Calu3 (cell line): Measurements from ENCODE around the gene IGSF6. TPM values are rescaled to one million over a fixed set of nuclear protein-coding genes. Genes with fewer than 3 reads are reported as not detected.

ENCODE experiments used
- BruUV-seq: library from RNA; stranded (reverse); fragments of 400-500 nt; replicated peaks from 2 replicates; lab custom pipeline; 2021; lab: Mats Ljungman, UMichigan
- CTCF ChIA-PET: fragments of 300-600 bp; sonication (Branson Sonifier 250); formaldehyde crosslinking; loops from one replicate; lab custom pipeline; 2022; ENCODE audit warnings: antibody characterized with exemption; lab: Charles Lee
- DNase-seq: peaks from one replicate; pipeline ENCODE4 v3.0.0; 2022
- H3K27ac Mint-ChIP-seq: one replicate; pipeline ENCODE4 v1.8.0; 2022; ENCODE audit warnings: mixed read lengths; ENCODE audit not compliant: unreplicated experiment
- H3K27me3 Mint-ChIP-seq: one replicate; pipeline ENCODE4 v1.8.0; 2022; ENCODE audit warnings: mixed read lengths; ENCODE audit not compliant: unreplicated experiment
- H3K36me3 Mint-ChIP-seq: one replicate; pipeline ENCODE4 v1.8.0; 2022; ENCODE audit warnings: mild to moderate bottlenecking, moderate library complexity, mixed read lengths; ENCODE audit not compliant: insufficient read depth, unreplicated experiment
- H3K4me1 Mint-ChIP-seq: one replicate; pipeline ENCODE4 v1.8.0; 2022; ENCODE audit warnings: mild to moderate bottlenecking, low read depth, mixed read lengths; ENCODE audit not compliant: unreplicated experiment
- H3K4me3 Mint-ChIP-seq: one replicate; pipeline ENCODE4 v1.8.0; 2022; ENCODE audit warnings: mild to moderate bottlenecking, low read depth, moderate library complexity, mixed read lengths; ENCODE audit not compliant: unreplicated experiment
- H3K9me3 Mint-ChIP-seq: one replicate; pipeline ENCODE4 v1.8.0; 2022; ENCODE audit warnings: low read depth, mixed read lengths; ENCODE audit not compliant: unreplicated experiment
- CTCF ChIP-seq: fragments of 200-600 bp; IDR thresholded peaks from one replicate; pipeline ENCODE4 v1.8.0; 2022; ENCODE audit warnings: antibody characterized with exemption; ENCODE audit not compliant: unreplicated experiment
- intact Hi-C: fragments of 100-400 bp; cut with micrococcal nuclease; formaldehyde crosslinking; loops from one replicate; pipeline ENCODE4 v1.10.0; 2022; ENCODE audit not compliant: unreplicated experiment
- total RNA-seq: library from RNA; stranded (reverse); gene quantifications from 2 replicates; pipeline ENCODE4 v1.2.3, GENCODE V29; 2022

Gene IGSF6
- total RNA-seq, 1 experiment from 2014 or later = not detected

DNA sequence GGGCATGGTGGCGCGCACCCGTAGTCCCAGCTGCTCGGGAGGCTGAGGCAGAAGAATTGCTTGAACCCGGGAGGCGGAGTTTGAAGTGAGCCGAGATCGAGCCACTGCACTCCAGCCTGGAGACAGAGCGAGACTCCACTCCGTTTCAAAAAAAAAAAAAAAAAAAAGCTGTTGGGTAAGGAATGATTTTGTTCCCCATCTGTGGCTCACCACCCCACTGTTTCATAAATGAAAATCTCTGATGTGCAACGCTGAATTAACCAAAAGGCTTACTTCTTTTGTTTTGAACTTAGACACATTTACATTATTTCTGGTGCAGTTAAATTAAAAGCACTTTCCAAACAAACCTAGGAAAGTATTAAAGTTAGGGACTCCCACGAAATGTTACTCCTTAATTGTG, 54.2 kb downstream of the IGSF6 start:
- Mint-ChIP-seq H3K4me3 (peak overlapping the region; percentile 95), H3K27me3 (no peaks in the 10 kb centered on the region), H3K36me3 (peaks cover 22% of the 10 kb centered on the region), H3K27ac (peak overlapping the region; percentile 60), H3K9me3 (no peaks in the 10 kb centered on the region), H3K4me1 (peaks cover 23% of the 10 kb centered on the region)
- BruUV-seq = no TSS peak
- TF ChIP-seq CTCF = no peak
- DNase-seq = no peak
- CTCF ChIA-PET = no interaction called here
- intact Hi-C loops = no loop called here

DNA sequence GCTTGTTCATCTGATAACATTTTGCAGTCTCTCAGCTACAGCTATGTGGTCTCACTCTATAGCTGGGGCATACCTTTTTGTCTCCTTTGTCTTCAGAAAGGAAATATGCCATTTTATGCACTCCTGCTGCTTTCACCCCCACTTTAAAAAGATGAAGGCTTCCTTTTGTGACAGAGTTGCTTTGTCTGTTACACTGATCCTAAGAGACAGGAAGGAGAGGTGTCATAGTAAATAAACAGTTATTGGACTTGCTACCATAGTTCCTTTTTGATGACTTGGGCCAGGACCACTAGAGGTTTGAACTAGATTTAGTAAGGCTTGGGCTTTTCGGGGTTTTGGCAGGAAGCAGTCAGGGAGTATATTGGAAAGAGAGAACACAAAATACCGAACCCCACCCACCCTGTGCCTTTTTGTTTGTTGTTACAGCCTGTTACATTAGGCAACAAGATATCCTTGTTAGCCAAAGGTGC, 54.8 kb downstream of the IGSF6 start:
- Mint-ChIP-seq H3K9me3 (no peaks in the 10 kb centered on the region), H3K4me3 (peak overlapping the region; percentile 15), H3K27ac (no peak overlapping the region), H3K4me1 (peaks cover 23% of the 10 kb centered on the region), H3K27me3 (no peaks in the 10 kb centered on the region), H3K36me3 (peaks cover 22% of the 10 kb centered on the region)
- no TSS peak for BruUV-seq
- intact Hi-C loops = no loop called here
- no peak for TF ChIP-seq CTCF
- CTCF ChIA-PET = interaction anchor here (0.6 kb wide), 1 partner anchor 337 kb away, joined by 3 read pairs; no protein-coding TSS in a partner anchor
- no peak for DNase-seq

DNA sequence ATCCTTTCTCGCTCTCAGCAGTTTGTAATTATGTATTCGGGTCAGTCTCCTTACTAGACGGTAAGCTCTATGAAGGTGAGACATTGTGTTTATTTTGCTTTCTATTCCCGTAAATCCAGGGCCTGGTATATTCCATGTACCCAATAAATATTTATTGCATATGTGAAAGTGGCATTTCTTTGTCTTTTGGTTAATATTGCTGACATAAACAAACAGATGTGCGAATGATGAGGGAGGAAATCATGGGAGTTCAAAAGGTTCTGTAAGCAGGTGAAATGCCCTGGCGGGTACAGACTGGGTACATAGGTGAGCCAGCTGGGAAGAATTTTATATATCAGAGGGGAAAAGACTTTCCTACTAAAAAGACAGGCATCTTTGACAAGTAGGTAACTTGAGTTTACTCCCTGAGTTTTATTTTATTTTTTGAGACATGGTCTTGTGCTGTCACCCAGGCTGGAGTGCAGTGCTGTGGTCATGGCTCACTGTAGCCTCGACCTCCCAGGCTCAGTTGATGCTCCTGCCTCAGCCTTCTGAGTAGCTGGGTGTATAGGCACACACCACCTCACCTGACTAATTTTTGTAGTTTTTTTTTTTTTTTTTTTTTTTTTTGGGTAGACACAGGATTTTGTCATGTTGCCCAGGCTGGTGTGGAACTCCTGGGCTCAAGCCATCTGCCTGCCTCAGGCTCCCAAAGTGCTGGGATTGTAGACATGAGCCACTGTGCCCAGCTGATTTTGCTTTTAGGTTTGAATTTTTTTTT, 58.7 kb downstream of the IGSF6 start:
- TF ChIP-seq CTCF = no peak
- no peak for DNase-seq
- Mint-ChIP-seq H3K36me3 (peaks cover 3% of the 10 kb centered on the region), H3K9me3 (no peaks in the 10 kb centered on the region), H3K27me3 (no peaks in the 10 kb centered on the region), H3K27ac (no peak overlapping the region), H3K4me1 (peaks cover 5% of the 10 kb centered on the region), H3K4me3 (no peak overlapping the region)
- no TSS peak for BruUV-seq
- intact Hi-C loops = no loop called here
- CTCF ChIA-PET = interaction anchor here (0.6 to 0.8 kb wide), 3 partner anchors 44 to 356 kb away, joined by 3 to 4 read pairs (median 3); no protein-coding TSS in a partner anchor

DNA sequence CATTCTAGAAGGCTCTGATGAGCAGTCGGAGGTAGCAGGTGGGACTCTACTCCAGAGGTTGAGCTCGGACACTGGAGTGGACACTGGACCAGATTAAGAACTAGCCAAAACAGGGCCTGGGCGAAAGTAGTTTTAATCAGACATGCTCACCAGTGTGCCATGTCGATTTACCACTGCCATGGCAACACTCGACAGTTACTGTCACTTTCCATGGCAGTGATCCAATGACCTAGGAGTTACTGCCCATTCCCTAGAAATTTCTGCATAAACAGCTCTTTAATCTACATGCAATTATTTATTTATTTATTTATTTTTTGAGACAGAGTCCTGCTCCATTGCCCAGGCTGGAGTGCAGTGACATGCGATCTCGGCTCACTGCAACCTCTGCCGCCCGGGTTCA, 60.2 kb downstream of the IGSF6 start:
- Mint-ChIP-seq H3K4me1 (no peaks in the 10 kb centered on the region), H3K4me3 (no peak overlapping the region), H3K36me3 (no peaks in the 10 kb centered on the region), H3K27me3 (no peaks in the 10 kb centered on the region), H3K27ac (no peak overlapping the region), H3K9me3 (no peaks in the 10 kb centered on the region)
- CTCF ChIA-PET = no interaction called here
- DNase-seq = no peak
- no TSS peak for BruUV-seq
- no peak for TF ChIP-seq CTCF
- intact Hi-C loops = no loop called here
